GM12878 (cell line): ENCODE results near the gene CBLIF. TPM values are rescaled to one million over a fixed set of nuclear protein-coding genes. Genes with fewer than 3 reads are reported as not detected.

ENCODE experiments used
- ATAC-seq: fragments of 200-7000 bp; cut with Tn5 transposase; 3 replicates; pipeline ENCODE4 v1.9.1; 2020; ENCODE audit warnings: mild to moderate bottlenecking, moderate library complexity
- BruUV-seq: library from RNA; stranded (reverse); fragments of 400-500 nt; replicated peaks from 2 replicates; lab custom pipeline; 2021; lab: Mats Ljungman, UMichigan
- CTCF ChIA-PET: fragments of 300-600 bp; sonication (Branson Sonifier 250); formaldehyde crosslinking; extraction: SDS; loops from one replicate; lab custom pipeline; 2021; ENCODE audit warnings: inconsistent platforms; lab: Yijun Ruan, JAX
- POLR2A ChIA-PET: fragments of 350-600 bp; formaldehyde crosslinking; extraction: SDS; loops from one replicate; lab custom pipeline; 2021; ENCODE audit warnings: inconsistent platforms; lab: Charles Lee
- RAD21 ChIA-PET: fragments of 300-600 bp; sonication (Branson Sonifier 250); formaldehyde crosslinking; loops from one replicate; lab custom pipeline; 2023; ENCODE audit warnings: antibody characterized with exemption; ENCODE audit not compliant: unreplicated experiment; lab: Charles Lee
- SMC1A ChIA-PET: fragments of 300-600 bp; sonication (Branson Sonifier 250); formaldehyde crosslinking; loops from one replicate; lab custom pipeline; 2023; ENCODE audit not compliant: unreplicated experiment, uncharacterized antibody; lab: Charles Lee
- DNase-seq: peaks from one replicate; pipeline ENCODE4 v3.0.0-alpha.2; 2011; ENCODE audit warnings: low read depth, low spot score
- FAIRE-seq: peaks from 3 replicates; lab custom pipeline; 2011; peaks lifted over from hg19 to GRCh38; lab: Jason Lieb, UNC
- H2AFZ ChIP-seq: 2 replicates; pipeline ENCODE4 v1.6.0; 2011; ENCODE audit warnings: low read depth, low read length, control low read depth; ENCODE audit not compliant: control insufficient read depth
- H3K27ac ChIP-seq: 2 replicates; pipeline ENCODE4 v1.5.1; 2011; ENCODE audit warnings: control low read depth; ENCODE audit not compliant: control insufficient read depth, insufficient read depth
- H3K27me3 ChIP-seq, 2 experiments: replicated peaks in 1 of 2; 2 replicates each; pipeline versions ENCODE4 v1.6.0 to v1.6.1; 2011; ENCODE audit warnings: low read length in 1 of 2; ENCODE audit not compliant: control insufficient read depth in 2 of 2, insufficient read depth in 2 of 2
- H3K36me3 ChIP-seq, 2 experiments: 2 replicates each; pipeline ENCODE4 v1.5.1; 2011; ENCODE audit warnings: low read length in 1 of 2; ENCODE audit not compliant: control insufficient read depth in 2 of 2, insufficient read depth in 2 of 2
- H3K4me1 ChIP-seq: 2 replicates; pipeline ENCODE4 v1.6.1; 2011; ENCODE audit warnings: mild to moderate bottlenecking, low read length, moderate library complexity, mixed read lengths; ENCODE audit not compliant: control insufficient read depth, insufficient read depth
- H3K4me2 ChIP-seq: 2 replicates; pipeline ENCODE4 v1.6.0; 2011; ENCODE audit warnings: control low read depth; ENCODE audit not compliant: control insufficient read depth, insufficient read depth
- H3K4me3 ChIP-seq: fragments of 200-600 bp; sonication (generic); 2 replicates; pipeline ENCODE4 v1.5.1; 2016
- H3K79me2 ChIP-seq: 2 replicates; pipeline ENCODE4 v1.6.0; 2011; ENCODE audit warnings: low read length; ENCODE audit not compliant: control insufficient read depth, insufficient read depth
- H3K9ac ChIP-seq: 2 replicates; pipeline ENCODE4 v1.8.0; 2011; ENCODE audit warnings: low read length, control low read depth, mixed read lengths; ENCODE audit not compliant: control insufficient read depth, insufficient read depth
- H3K9me3 ChIP-seq: replicated peaks from 3 replicates; pipeline ENCODE4 v1.5.1; 2011; ENCODE audit warnings: mild to moderate bottlenecking, low read length; ENCODE audit not compliant: control insufficient read depth, insufficient read depth
- H4K20me1 ChIP-seq: 2 replicates; pipeline ENCODE4 v1.6.0; 2011; ENCODE audit not compliant: control insufficient read depth, insufficient read depth
- CBFB ChIP-seq: IDR thresholded peaks from 2 replicates; pipeline ENCODE4 v1.6.1; 2016; ENCODE audit warnings: antibody characterized with exemption, low read depth
- JUNB ChIP-seq: IDR thresholded peaks from 2 replicates; pipeline ENCODE4 v1.6.1; 2016; ENCODE audit warnings: antibody characterized with exemption, mild to moderate bottlenecking
- KAT2A ChIP-seq: conservative IDR thresholded peaks from 2 replicates; pipeline ENCODE4 v1.6.1; 2011; ENCODE audit warnings: low read depth, low read length; ENCODE audit not compliant: control insufficient read depth
- LARP7 ChIP-seq: fragments of 450-650 bp; IDR thresholded peaks from 2 replicates; pipeline ENCODE4 v1.6.1; 2017; ENCODE audit warnings: mild to moderate bottlenecking
- MYB ChIP-seq: fragments of 150-350 bp; IDR thresholded peaks from 2 replicates; pipeline ENCODE4 v1.6.1; 2014; ENCODE audit warnings: mild to moderate bottlenecking, low read depth, low read length, borderline replicate concordance
- NFIC ChIP-seq: IDR thresholded peaks from 2 replicates; pipeline ENCODE4 v1.6.1; 2012; ENCODE audit warnings: low read depth, mild to moderate bottlenecking, inconsistent platforms, low read length, moderate library complexity
- NFYB ChIP-seq: IDR thresholded peaks from 2 replicates; pipeline ENCODE4 v1.6.1; 2011; ENCODE audit warnings: low read depth, mild to moderate bottlenecking, low read length, improper control_type of control experiment, moderate library complexity; ENCODE audit not compliant: insufficient read depth
- POLR2A ChIP-seq: IDR thresholded peaks from 2 replicates; pipeline ENCODE4 v1.6.1; 2011; ENCODE audit warnings: low read depth, mild to moderate bottlenecking, low read length
- SIX5 ChIP-seq: IDR thresholded peaks from 2 replicates; pipeline ENCODE4 v1.6.1; 2011; ENCODE audit warnings: mild to moderate bottlenecking, low read depth, low read length, moderate library complexity; ENCODE audit not compliant: severe bottlenecking
- TARDBP ChIP-seq: IDR thresholded peaks from 2 replicates; pipeline ENCODE4 v1.6.1; 2016; ENCODE audit warnings: borderline replicate concordance
- YY1 ChIP-seq: IDR thresholded peaks from 2 replicates; pipeline ENCODE4 v1.6.1; 2011; ENCODE audit warnings: low read depth, mild to moderate bottlenecking, low read length
- ZNF622 ChIP-seq: fragments of 450-650 bp; IDR thresholded peaks from 2 replicates; pipeline ENCODE4 v1.6.1; 2017; ENCODE audit warnings: mild to moderate bottlenecking, inconsistent platforms
- WGBS: methylation state at CpG from one replicate; pipeline ENCODE4 v1.1.6; 2016; ENCODE audit warnings: low lambda C conversion rate; ENCODE audit not compliant: insufficient replicate concordance, insufficient coverage; ENCODE audit errors: missing lambda C conversion rate; 5-methylcytosine and 5-hydroxymethylcytosine counted together
- in situ Hi-C: fragments of 300-500 bp; cut with MboI; formaldehyde crosslinking; loops from 9 replicates; pipeline ENCODE4 v1.14.3; 2018; ENCODE audit warnings: mixed read lengths
- intact Hi-C: fragments of 100-400 bp; cut with micrococcal nuclease; formaldehyde crosslinking; loops from one replicate; pipeline ENCODE4 v1.14.2; 2022; ENCODE audit not compliant: unreplicated experiment
- polyA plus RNA-seq, 11 experiments: library from polyadenylated mRNA; depleted of rRNA in 4 of 11; unstranded in 6 of 11; stranded (reverse) in 5 of 11; fragments of >200 nt; fragmentation: Nextera tagmentation in 4 of 11; fragmentation: Illumina TruSeq in 1 of 11; extraction: Ambion mirVana in 4 of 11; extraction: Trizol in 1 of 11; gene quantifications; 1 replicate in 1 of 11; 2 replicates in 10 of 11; pipeline versions ENCODE4 v1.2.1 to v1.2.3, GENCODE V29; 2011 to 2016; ENCODE audit warnings: inconsistent platforms in 2 of 11, missing spikeins in 2 of 11, low read depth in 1 of 11
- total RNA-seq, 4 experiments: library from RNA; depleted of rRNA in 3 of 4; stranded (reverse); fragments of >200 nt in 3 of 4; fragmentation: Illumina TruSeq in 1 of 4; extraction: Trizol in 1 of 4; gene quantifications; 2 replicates each; pipeline versions ENCODE4 v1.2.1 to v1.2.3, GENCODE V29; 2013 to 2021
- TF ChIP-seq, protein P1 (sequence below): fragments of 450-650 bp; formaldehyde crosslinking; IDR thresholded peaks from 2 replicates; pipeline ENCODE4 v1.5.0; 2022; ENCODE audit warnings: mild to moderate bottlenecking, missing genetic modification characterization

The CBLIF gene
- total and polyA plus RNA-seq, 10 of the 15 experiments (the other 5 are each of a cell fraction or from before 2014, with no cell fraction given) = not detected

DNA sequence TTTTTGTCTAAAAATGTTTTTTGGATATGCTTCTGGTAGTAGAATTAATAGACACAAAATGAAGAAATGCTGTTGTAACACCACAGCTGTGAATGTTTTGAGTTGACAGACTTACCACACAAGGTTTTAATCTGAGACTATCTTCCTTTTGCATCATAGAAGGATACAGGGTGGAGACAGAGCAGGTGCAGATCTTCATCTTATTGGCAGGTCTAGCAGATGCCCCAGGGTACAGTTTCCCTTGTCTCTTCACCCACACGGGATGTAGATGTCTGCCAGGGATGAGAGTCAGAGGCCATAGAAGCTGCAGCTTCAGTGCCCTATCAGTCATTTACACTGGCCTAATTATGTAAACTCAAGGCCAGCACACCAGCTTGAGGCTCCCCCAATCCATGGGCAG is 34.3 kb upstream of the CBLIF start:
- H3K9me3 ChIP-seq = no peaks in the 10 kb centered on the region
- TF ChIP-seq MYB (no peak), SIX5 (no peak), POLR2A (no peak), KAT2A (no peak), NFYB (no peak), JUNB (no peak), TARDBP (no peak), ZNF622 (no peak), LARP7 (no peak), YY1 (no peak), CBFB (no peak), NFIC (no peak)
- TF ChIP-seq, protein P1, sequence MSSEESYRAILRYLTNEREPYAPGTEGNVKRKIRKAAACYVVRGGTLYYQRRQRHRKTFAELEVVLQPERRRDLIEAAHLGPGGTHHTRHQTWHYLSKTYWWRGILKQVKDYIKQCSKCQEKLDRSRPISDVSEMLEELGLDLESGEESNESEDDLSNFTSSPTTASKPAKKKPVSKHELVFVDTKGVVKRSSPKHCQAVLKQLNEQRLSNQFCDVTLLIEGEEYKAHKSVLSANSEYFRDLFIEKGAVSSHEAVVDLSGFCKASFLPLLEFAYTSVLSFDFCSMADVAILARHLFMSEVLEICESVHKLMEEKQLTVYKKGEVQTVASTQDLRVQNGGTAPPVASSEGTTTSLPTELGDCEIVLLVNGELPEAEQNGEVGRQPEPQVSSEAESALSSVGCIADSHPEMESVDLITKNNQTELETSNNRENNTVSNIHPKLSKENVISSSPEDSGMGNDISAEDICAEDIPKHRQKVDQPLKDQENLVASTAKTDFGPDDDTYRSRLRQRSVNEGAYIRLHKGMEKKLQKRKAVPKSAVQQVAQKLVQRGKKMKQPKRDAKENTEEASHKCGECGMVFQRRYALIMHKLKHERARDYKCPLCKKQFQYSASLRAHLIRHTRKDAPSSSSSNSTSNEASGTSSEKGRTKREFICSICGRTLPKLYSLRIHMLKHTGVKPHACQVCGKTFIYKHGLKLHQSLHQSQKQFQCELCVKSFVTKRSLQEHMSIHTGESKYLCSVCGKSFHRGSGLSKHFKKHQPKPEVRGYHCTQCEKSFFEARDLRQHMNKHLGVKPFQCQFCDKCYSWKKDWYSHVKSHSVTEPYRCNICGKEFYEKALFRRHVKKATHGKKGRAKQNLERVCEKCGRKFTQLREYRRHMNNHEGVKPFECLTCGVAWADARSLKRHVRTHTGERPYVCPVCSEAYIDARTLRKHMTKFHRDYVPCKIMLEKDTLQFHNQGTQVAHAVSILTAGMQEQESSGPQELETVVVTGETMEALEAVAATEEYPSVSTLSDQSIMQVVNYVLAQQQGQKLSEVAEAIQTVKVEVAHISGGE (CRISPR knock-in tag) = no peak
- TF ChIP-seq, all 136 proteins: peak for 0
- no peaks in the 10 kb centered on the region for H3K79me2 ChIP-seq
- DNase-seq (no peak), ATAC-seq (no peak), FAIRE-seq (no peak)
- intact Hi-C loops = no loop called here
- no peak overlapping the region for H2AFZ ChIP-seq
- no peaks in the 10 kb centered on the region for H3K4me1 ChIP-seq
- H3K27ac ChIP-seq = no peak overlapping the region
- ChIA-PET RAD21 (no interaction called here), SMC1A (no interaction called here), CTCF (no interaction called here), POLR2A (no interaction called here)
- in situ Hi-C loops = no loop called here
- no TSS peak for BruUV-seq
- no peaks in the 10 kb centered on the region for H3K36me3 ChIP-seq
- H4K20me1 ChIP-seq = no peaks in the 10 kb centered on the region
- no peaks in the 10 kb centered on the region for H3K27me3 ChIP-seq
- no peak overlapping the region for H3K4me3 ChIP-seq
- no peak overlapping the region for H3K4me2 ChIP-seq
- 0% methylated on average over 1 of the region's 1 CpG for WGBS
- H3K9ac ChIP-seq = no peak overlapping the region
